GM21447 (cell line): ENCODE results near the gene CASKIN2.
"Not testable (repeated sequence)": the region's sequence is repeated elsewhere in the genome, so short reads cannot be mapped to it uniquely, and the experiment has no call there.

Experiments
- ATAC-seq: cut with Tn5 transposase; IDR thresholded peaks from one replicate; pipeline ENCODE4 v1.9.1; 2021; ENCODE audit not compliant: unreplicated experiment

CASKIN2 gene

GRCh38 chr17:75475851-75476250, 39.5 kb downstream of the CASKIN2 start:
- ATAC-seq: no peak

GRCh38 chr17:75475144-75475835, 40.0 kb downstream of the CASKIN2 start:
- ATAC-seq: no peak

GRCh38 chr17:75474736-75475135, 40.6 kb downstream of the CASKIN2 start:
- no peak for ATAC-seq

GRCh38 chr17:75473246-75473645, 42.1 kb downstream of the CASKIN2 start:
- ATAC-seq: no peak

- no peak for ATAC-seq
Observed at GRCh38 chr17:75472119-75472518, 43.2 kb downstream of the CASKIN2 start.

- ATAC-seq: no peak
Observed at GRCh38 chr17:75471207-75471606, 44.1 kb downstream of the CASKIN2 start.

GRCh38 chr17:75468779-75469373, 46.5 kb downstream of the CASKIN2 start:
- no peak for ATAC-seq

- ATAC-seq: no peak
Observed at GRCh38 chr17:75468291-75468754, 47.0 kb downstream of the CASKIN2 start.

- no peak for ATAC-seq
Observed at GRCh38 chr17:75465039-75465438, 50.3 kb downstream of the CASKIN2 start.

- no peak for ATAC-seq
Observed at GRCh38 chr17:75463603-75464002, 51.7 kb downstream of the CASKIN2 start.

- no peak for ATAC-seq
Observed at GRCh38 chr17:75460295-75460694, 55.0 kb downstream of the CASKIN2 start.

GRCh38 chr17:75459590-75460267, 55.6 kb downstream of the CASKIN2 start:
- ATAC-seq: no peak

- no peak for ATAC-seq
Observed at GRCh38 chr17:75459246-75459589, 56.1 kb downstream of the CASKIN2 start.

GRCh38 chr17:75457047-75457654, 58.2 kb downstream of the CASKIN2 start:
- ATAC-seq: no peak

- ATAC-seq: peak; percentile 92
Observed at GRCh38 chr17:75456417-75457046, 58.8 kb downstream of the CASKIN2 start, which contains the start of gene TMEM94. Gene TMEM94 (plus strand): TSS chr17:75456635. CDS start chr17:75471906, 15,271 bp downstream.

GRCh38 chr17:75456039-75456416, 59.3 kb downstream of the CASKIN2 start:
- ATAC-seq: no peak

GRCh38 chr17:75454672-75455071, 60.7 kb downstream of the CASKIN2 start:
- not testable (repeated sequence) for ATAC-seq

- no peak for ATAC-seq
Observed at GRCh38 chr17:75454193-75454592, 61.1 kb downstream of the CASKIN2 start.

GRCh38 chr17:75450270-75450669, 65.1 kb downstream of the CASKIN2 start:
- ATAC-seq: no peak
